Astrocyte of the spinal cord (primary cell): ENCODE data around the gene ANXA8.
"Not testable (repeated sequence)": the region's sequence is repeated elsewhere in the genome, so short reads cannot be mapped to it uniquely, and the experiment has no call there.

Source experiments
- DNase-seq: peaks from one replicate; pipeline ENCODE4 v3.0.0; 2011; ENCODE audit warnings: low read depth, low spot score
- H3K4me3 ChIP-seq: 2 replicates; pipeline ENCODE4 v1.5.1; 2011; ENCODE audit warnings: low read depth, mild to moderate bottlenecking, low read length, moderate library complexity
- in situ Hi-C: cut with HindIII; loops from 2 replicates; pipeline ENCODE4 v1.10.0; 2017; ENCODE audit warnings: low sequenced_read_pairs

Gene ANXA8, protein sequence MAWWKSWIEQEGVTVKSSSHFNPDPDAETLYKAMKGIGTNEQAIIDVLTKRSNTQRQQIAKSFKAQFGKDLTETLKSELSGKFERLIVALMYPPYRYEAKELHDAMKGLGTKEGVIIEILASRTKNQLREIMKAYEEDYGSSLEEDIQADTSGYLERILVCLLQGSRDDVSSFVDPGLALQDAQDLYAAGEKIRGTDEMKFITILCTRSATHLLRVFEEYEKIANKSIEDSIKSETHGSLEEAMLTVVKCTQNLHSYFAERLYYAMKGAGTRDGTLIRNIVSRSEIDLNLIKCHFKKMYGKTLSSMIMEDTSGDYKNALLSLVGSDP

DNA sequence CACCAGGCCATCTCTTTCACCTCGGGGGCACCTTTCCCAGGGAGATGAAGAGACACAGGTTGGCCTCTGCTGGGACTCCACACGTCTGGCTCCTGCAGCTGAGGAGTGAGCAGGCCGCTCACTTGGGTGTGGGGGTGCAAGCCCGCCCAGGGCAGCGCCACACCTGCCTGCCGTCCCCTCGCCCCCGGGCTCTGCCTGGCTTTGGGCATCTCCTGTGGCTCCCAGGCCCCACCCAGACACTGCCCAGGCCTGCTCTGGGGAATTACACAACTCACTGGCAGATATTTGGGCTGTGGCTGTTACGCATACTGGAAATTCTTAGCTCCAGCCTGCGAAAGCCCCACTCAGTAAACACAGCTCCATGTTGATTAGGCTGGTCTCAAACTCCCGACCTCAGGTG lies at the start of gene ANXA8:
TSS of gene ANXA8 (minus strand) at position 193 of the 400 bp plus-strand sequence. CDS start at position 11, 182 bp downstream.
- in situ Hi-C loops, DNase-seq, H3K4me3 ChIP-seq: not testable (repeated sequence)

DNA sequence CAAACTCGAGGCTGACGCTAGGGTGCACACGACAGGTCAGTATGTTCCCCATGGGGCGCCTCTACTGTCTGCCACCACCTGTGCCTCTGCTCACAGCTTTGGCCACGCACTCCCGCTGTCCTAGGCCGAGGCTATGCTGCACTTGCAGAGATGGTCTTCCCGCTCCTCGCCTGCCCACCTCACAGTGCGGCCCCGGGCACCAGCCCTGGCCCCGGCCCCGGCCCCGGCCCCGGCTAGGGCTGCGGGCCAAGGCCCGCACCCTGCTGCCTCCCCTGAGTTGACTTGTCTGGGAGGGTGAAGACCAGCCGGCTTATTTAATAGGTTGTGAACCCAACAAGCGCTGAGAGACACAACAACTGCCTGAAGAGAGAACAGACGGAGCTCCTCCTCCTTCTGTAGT lies 39.6 kb upstream of the ANXA8 start, which contains the start of gene AGAP9:
TSS of gene AGAP9 (minus strand) at position 164 of the 400 bp plus-strand sequence. CDS start at position 52, 112 bp downstream.
- H3K4me3 ChIP-seq, in situ Hi-C loops, DNase-seq: not testable (repeated sequence)

DNA sequence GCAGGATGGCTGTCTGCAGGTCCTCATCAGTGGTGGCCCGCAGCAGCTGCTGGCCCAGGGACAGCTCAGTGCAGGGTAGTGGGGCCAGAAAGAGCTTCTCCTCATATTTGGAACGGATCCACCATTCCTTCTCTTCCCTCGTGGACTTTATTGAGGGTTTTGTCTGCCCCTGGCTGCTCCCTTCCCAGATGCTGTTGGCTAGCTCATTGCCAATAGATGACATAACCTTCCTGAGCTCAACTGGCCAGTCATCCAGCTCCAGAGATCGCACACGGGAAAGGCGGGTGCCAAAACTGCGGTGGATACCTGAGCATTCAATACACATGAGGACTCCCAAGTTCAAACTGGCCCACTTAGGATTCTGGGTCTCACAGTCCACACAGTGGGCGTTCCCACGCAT lies 18.4 kb upstream of the ANXA8 start:
- in situ Hi-C loops, H3K4me3 ChIP-seq: not testable (repeated sequence)

DNA sequence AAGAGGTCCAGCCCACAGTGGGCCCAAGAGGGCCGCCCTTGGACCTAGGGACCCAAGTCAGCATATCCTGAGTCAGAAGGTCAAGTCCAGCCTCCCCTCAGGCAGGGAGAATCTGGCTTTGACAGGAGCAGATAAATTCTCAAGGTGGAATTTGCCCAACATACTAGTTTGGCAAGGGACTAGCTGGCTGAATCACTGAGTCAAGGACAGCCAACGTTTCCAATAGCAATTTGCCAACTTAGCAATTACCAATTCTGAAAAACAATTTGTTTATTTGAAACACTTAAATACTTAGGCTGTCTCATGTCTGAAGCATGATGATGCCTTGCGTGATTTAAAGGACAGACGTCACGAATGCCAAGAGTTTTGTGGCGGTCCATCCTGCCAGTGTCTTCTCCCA lies 10.3 kb upstream of the ANXA8 start:
- in situ Hi-C loops, H3K4me3 ChIP-seq, DNase-seq: not testable (repeated sequence)

More for the DNA sequence above, 18.4 kb upstream of the ANXA8 start:
- DNase-seq: not testable (repeated sequence)

DNA sequence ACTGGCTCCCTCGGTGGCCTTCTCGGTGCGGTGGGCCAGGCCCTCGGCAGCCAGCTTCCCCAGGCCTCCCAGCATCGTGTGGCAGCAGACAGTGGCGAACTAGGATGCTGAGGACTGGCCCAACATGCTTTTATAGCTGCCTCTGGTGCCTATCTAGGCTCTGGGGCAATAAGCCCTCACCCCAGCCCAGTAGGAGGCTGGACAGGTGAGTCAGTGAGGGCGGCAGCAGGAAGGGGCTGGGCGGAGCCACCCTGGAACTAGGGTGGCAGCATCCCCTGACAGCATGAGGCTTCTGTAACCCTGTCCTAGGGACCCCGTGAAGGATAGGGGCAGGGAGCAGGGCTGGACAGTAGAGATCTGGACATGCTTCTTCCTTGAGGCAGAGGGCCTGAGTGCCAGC lies 7.7 kb upstream of the ANXA8 start, which contains the start of gene FAM25G:
TSS of gene FAM25G (minus strand) at position 101 of the 400 bp plus-strand sequence. CDS start at position 75, 26 bp downstream.
- H3K4me3 ChIP-seq, in situ Hi-C loops, DNase-seq: not testable (repeated sequence)

DNA sequence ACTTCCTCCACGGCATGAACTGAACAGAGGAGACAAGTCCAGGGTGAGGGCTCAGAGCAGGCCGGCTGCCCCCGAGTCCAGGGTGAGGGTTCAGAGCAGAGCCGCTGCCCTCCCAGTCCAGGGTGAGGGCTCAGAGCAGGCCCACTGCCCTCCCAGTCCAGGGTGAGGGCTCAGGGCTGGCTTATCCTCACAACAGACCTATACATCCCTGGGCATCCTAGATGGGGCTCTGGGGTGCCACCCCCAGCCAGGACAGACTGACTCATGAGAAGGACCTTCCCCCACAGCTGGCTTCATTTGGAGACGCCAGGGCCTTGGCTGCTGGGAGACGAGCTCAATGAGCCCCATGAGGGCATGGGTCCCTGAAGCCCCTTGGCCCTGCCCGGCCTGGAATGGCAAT lies 5.7 kb upstream of the ANXA8 start:
- DNase-seq, H3K4me3 ChIP-seq, in situ Hi-C loops: not testable (repeated sequence)

DNA sequence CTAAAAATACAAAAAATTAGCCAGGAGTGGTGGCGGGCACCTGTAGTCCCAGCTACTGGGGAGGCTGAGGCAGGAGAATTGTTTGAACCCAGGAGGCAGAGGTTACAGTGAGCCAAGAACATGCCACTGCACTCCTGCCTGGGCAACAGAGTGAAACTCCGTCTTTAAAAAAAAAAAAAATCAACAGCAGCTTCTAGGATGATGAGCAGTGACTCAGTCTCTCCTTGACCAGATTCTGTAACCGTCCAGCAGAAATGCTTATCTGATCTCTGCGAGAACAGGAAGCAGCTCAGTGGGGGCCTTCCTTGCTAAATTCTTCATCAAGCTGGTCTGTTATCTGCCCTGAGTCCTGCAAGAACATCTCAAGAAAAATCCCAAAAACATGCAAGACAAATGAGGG lies 2.0 kb upstream of the ANXA8 start:
- DNase-seq: peak; percentile 58

DNA sequence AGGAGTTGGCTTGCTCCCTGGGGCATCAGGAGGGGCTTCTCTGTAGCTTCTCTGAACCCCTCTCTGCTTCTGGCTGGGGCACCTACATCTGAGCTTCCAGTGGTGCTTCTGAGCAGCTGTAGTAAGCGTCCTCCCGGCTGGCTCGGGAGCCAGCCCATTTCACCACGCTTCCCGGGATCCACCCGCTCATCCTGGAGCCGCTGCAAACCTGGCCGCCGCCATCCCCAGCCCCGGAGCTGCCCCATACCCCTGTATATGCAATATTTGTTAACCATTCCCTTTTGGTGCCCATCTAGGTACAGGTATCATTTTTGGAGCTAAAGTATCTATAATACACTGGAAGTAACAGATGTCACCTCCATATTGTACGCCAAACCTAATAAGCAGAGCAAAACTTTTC lies 871 bp upstream of the ANXA8 start:
- in situ Hi-C loops, H3K4me3 ChIP-seq, DNase-seq: not testable (repeated sequence)

More for the DNA sequence above, 2.0 kb upstream of the ANXA8 start:
- in situ Hi-C loops, H3K4me3 ChIP-seq: not testable (repeated sequence)

DNA sequence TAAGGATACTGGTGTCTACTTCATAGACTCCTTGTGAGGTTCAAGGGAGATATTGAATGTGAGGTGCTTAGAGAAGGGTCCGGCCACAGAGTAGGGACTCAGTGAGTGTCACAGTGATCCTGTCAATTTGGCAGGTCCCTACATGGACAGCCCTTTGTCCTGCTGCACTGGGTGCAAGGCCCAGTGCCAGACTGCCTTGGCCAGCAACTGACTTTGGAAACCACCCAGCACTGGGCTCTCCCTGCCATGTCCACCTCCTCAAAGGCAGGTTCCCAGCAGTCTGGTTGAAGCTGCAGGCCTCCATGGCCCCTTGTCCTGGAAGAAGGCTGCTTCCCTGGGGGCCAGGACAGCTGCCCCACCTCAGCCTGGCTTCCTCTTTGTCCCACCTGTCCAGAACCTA lies 1.5 kb downstream of the ANXA8 start:
- DNase-seq, in situ Hi-C loops, H3K4me3 ChIP-seq: not testable (repeated sequence)

DNA sequence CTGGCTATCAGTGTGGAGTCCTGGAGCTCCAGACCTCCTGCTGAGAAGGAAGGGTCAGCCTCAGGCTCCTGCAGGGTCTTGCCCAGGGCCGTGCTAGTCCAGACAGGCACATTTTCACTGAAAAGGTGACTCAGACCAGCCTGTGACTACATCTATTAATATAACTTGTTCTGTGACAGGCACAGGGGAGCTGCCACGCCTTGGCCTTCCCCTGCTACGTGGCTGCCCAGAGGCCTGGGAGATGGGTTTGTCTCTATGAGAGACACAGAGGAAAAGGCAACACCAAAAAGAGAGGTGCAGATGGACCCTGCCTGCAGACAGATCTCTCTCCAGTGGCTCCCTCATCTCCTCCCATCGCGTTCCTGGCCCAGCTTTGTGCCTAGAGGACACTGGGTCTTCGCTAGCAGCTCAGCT lies 2.1 kb downstream of the ANXA8 start:
- DNase-seq, in situ Hi-C loops, H3K4me3 ChIP-seq: not testable (repeated sequence)

DNA sequence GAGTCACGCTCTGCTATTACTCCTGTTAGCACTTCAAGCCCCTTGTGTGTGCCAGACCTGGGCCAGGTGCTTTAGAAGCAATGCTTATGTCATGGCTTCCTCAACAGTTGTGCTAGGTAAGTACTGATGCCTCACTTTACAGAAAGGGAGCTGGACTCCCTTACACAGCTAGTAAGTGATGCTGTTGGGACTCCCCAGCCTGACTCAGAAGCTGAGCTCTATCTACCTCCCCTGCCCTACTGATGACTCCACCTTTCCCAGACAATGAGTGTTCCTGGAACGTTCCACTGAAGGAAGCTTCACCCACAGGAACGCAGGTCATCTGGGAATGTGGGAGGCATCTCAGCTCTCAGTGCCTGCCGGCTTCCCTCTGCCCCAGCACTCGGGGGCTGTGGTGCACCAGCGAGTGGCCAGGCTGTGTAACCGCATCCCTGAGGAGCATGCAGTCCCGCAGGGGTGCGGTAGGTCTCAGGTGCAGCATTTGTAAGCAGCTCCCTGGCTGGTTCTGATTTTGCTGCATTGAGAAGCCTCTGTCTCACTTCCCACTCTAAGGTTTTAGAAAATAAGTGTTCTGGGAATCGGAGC lies 2.6 kb downstream of the ANXA8 start:
- peak; percentile 71 for DNase-seq
- in situ Hi-C loops, H3K4me3 ChIP-seq: not testable (repeated sequence)

DNA sequence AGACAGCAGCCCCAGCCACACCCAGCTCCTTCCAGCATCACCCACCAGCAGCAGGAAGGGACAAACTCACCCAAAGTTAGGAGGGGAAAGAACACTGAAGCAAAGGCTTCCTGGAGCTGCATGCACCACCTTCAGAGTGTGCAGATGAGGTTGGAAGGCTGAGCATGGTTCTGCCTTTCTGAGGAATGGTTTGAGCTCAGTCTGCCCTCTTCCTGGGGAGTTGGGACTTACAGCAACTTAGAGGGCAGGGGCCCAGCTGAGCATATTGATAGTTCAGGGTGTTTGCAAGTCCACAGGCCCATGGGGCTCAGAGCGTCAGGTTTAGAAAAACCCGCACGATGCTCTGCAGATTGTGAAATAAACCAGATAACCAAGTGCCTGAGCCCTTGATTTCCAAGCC lies 3.8 kb downstream of the ANXA8 start:
- in situ Hi-C loops, DNase-seq, H3K4me3 ChIP-seq: not testable (repeated sequence)

DNA sequence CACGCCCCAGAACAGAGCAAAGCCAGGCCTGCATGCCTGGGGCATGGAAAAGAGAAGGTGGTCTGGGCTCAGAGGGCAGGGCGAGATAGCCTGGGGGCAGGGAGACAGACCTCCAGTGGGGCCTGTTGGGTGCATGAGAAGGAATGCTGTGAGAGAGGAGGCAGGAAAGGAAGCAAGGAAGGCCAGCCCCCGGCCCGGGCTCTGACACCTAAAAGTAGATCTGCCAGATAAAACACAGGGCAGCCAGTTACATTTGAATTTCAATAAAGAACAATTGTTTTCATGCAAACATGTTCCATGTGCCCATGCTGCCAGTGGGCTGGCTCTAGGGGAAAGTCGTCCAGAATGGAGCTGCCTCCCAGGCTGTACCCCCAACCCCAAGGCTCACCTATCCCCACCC lies 5.8 kb downstream of the ANXA8 start:
- in situ Hi-C loops, DNase-seq, H3K4me3 ChIP-seq: not testable (repeated sequence)

DNA sequence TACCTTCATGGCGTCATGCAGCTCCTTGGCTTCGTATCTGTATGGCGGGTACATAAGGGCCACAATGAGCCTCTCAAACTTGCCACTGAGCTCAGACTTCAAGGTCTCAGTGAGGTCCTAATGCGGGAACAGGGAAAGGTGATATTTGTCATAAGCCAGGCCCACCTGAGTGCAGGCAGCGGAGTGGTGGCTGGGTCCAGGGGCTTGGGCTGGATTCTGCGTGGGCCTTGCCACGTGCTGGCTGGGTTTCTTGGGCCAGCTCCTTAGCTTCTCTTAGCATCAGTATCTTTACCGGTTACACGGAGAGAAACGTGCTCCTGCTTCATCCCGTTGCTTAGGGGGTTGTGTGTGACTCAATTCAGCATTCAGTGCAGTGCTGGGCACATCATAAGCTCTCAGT lies 6.8 kb downstream of the ANXA8 start:
- DNase-seq, H3K4me3 ChIP-seq, in situ Hi-C loops: not testable (repeated sequence)

DNA sequence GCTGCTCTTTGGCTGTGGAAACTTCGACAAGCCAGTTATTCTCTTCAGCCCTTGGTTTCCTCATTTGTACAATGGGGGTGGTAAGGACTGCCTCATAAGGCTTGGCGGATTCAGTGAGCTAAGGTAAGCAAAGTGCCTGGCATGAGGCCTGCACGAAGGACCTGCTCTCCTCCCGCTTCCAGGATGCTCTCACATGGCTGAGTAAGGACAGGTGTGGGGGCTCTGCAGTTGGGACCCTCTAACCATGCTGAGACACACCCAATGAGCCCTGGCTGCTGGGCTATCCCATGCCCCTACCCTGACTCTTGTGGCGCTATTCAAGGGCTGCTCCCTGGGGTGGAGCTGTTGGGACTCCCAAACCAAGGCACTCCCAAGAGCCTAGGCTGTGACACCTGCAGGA lies 8.8 kb downstream of the ANXA8 start:
- H3K4me3 ChIP-seq, in situ Hi-C loops, DNase-seq: not testable (repeated sequence)

DNA sequence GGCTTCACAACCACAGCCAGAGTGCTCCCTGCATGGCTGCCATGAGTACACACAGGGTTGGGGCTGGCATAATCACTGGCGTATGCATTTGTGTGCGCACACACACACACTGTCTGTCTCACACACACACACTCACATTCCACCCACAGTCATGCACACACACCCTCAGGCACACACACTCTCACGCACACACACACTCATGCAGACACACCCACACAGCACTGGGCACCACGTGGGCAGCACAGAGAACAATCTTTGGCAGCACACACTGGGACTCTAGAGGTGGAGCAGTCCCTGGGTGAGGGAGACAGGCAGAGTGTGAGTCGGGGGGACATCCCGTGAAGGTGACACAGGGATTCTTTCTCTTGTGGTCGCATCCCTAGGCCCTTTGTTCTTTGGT lies 10.4 kb downstream of the ANXA8 start:
- DNase-seq, H3K4me3 ChIP-seq, in situ Hi-C loops: not testable (repeated sequence)

DNA sequence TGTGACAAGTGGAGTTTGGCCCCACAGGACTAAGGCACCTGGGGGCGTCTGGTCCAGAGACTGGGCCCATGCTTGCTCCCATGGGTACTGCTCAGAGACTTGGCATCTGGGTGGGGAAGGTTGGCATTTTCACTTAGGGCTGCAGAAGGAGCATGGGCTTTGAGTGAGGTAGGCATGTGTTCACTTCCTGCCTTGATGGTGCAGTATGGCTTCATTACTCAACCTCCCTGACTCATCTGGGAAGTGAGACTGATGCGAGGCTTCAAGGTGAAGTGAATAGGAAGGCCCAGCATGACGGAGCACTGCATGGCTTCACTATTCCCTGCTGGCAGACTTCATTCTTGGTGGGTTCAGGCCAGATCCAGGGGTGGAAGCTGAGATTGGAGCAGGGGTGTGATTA lies 11.3 kb downstream of the ANXA8 start:
- H3K4me3 ChIP-seq, in situ Hi-C loops, DNase-seq: not testable (repeated sequence)

DNA sequence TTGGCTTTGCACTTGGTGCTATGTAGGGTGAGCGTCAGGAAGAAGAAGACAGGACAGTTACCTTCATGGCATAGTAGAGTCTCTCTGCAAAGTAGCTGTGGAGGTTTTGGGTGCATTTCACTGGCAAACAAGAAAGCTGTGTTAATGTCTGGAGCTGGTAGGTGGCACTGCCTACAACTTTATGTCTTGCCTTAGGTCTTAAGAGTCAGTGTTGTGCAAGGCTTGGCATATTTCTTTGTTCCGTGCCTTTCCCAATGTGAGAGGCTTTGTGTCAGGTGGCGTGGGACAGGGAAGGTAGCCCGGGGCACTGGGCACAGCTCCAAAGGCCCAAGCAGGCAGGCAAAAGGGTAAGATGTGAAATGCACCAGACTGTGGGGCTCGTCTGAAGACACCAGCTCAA lies 11.8 kb downstream of the ANXA8 start:
- DNase-seq, H3K4me3 ChIP-seq, in situ Hi-C loops: not testable (repeated sequence)
